Right lung (tissue), 5 donors: ENCODE results near the gene BMP8A. TPM values are rescaled to one million over a fixed set of nuclear protein-coding genes. Genes with fewer than 3 reads are reported as not detected.
"Not testable (repeated sequence)": the region's sequence is repeated elsewhere in the genome, so short reads cannot be mapped to it uniquely, and the experiment has no call there.

Experiments used
- DNase-seq, 2 donors: peaks; one replicate each; pipeline ENCODE4 v3.0.0-alpha.2; 2013
- polyA plus RNA-seq, 5 donors: library from polyadenylated mRNA; unstranded; fragments of 120-200 nt; gene quantifications; one replicate each; pipeline versions ENCODE4 v1.2.1 to v1.2.3, GENCODE V29; 2013; ENCODE audit warnings: inconsistent platforms in 1 of 5, low replicate concordance in 1 of 5; ENCODE audit not compliant: insufficient read length in 5 of 5, insufficient read depth in 1 of 5

The BMP8A gene
- polyA plus RNA-seq, 5 donors = 0.55 to 0.75 (median 0.64) TPM

- DNase-seq = not testable (repeated sequence)
Measured at GRCh38 chr1:39504436-39504835, 13.0 kb downstream of the BMP8A start.

- DNase-seq = no peak
Measured at GRCh38 chr1:39505289-39505688, 13.9 kb downstream of the BMP8A start.

GRCh38 chr1:39507230-39507928 is 15.9 kb downstream of the BMP8A start:
- no peak for DNase-seq

GRCh38 chr1:39508266-39508665 is 16.8 kb downstream of the BMP8A start:
- DNase-seq = no peak

- DNase-seq = no peak
Measured at GRCh38 chr1:39508857-39509305, 17.4 kb downstream of the BMP8A start.

GRCh38 chr1:39509360-39510009 is 18.0 kb downstream of the BMP8A start:
- no peak for DNase-seq

GRCh38 chr1:39510570-39511186 is 19.2 kb downstream of the BMP8A start:
- not testable (repeated sequence) for DNase-seq

- not testable (repeated sequence) for DNase-seq
Measured at GRCh38 chr1:39511477-39511876, 20.0 kb downstream of the BMP8A start.

GRCh38 chr1:39512234-39512847 is 20.9 kb downstream of the BMP8A start:
- DNase-seq = not testable (repeated sequence)

GRCh38 chr1:39514710-39515124 is 23.3 kb downstream of the BMP8A start:
- DNase-seq = not testable (repeated sequence)

- DNase-seq = not testable (repeated sequence)
Measured at GRCh38 chr1:39515131-39516086, 24.0 kb downstream of the BMP8A start.

GRCh38 chr1:39516841-39517240 is 25.4 kb downstream of the BMP8A start:
- DNase-seq = not testable (repeated sequence)

GRCh38 chr1:39517936-39518335 is 26.5 kb downstream of the BMP8A start:
- not testable (repeated sequence) for DNase-seq

GRCh38 chr1:39519376-39519775 is 27.9 kb downstream of the BMP8A start:
- DNase-seq = not testable (repeated sequence)

GRCh38 chr1:39522221-39522620 is 30.8 kb downstream of the BMP8A start:
- not testable (repeated sequence) for DNase-seq

- DNase-seq = no peak
Measured at GRCh38 chr1:39522661-39523567, 31.5 kb downstream of the BMP8A start.

GRCh38 chr1:39524171-39524570 is 32.7 kb downstream of the BMP8A start:
- no peak for DNase-seq

- DNase-seq = no peak
Measured at GRCh38 chr1:39524591-39525365, 33.3 kb downstream of the BMP8A start.
